SK-N-MC (cell line): Measurements from ENCODE around the gene NPAS2.

Experiments
- EZH2 ChIP-seq: fragments of 200-600 bp; sonication (generic); IDR thresholded peaks from one replicate; pipeline ENCODE4 v1.6.1; 2017; ENCODE audit warnings: antibody characterized with exemption
- POLR2AphosphoS5 ChIP-seq: IDR thresholded peaks from 2 replicates; pipeline ENCODE4 v1.6.1; 2012; ENCODE audit warnings: mild to moderate bottlenecking, low read depth, low read length, borderline replicate concordance

DNA sequence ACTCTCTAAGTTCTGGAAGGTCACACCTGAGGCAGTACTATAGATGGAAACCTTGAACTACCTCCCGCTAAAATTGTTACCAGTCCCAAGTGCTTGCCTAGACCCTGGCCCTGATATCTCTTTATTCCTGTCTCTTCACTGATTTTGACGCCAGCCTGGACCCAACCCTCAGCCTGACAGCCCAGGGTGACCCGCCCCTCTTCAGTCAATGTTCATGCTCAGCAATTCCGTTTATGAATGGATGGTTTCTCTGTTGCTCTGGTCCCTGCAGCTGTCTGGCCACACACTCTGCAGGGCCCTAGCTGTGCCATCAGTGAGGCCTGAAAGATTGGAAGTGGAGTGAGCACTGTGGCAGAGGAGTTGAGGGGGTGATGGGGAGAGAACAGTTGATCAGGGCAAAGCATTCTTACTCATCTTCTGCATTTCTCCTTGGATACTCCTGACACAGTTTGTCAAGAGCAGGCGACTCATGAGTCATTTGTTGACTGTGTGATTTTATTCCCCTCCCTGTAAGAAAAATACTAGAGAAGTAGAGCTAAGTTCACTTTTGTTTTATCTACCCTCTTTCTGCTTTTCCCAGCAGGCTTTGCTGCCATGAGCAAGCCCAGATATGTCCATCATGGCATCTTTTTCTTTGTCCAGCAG, 46.0 kb downstream of the NPAS2 start:
- no peak for TF ChIP-seq EZH2
- no peak for TF ChIP-seq POLR2AphosphoS5
